HEK293 (cell line): ENCODE data around the gene IGSF3.

Experiments
- CTCF ChIA-PET: fragments of 350-600 bp; formaldehyde crosslinking; extraction: SDS; loops from one replicate; lab custom pipeline; 2021; ENCODE audit warnings: antibody characterized with exemption; lab: Yijun Ruan, JAX
- POLR2A ChIA-PET: fragments of 300-600 bp; formaldehyde crosslinking; extraction: SDS; loops from one replicate; lab custom pipeline; 2020; ENCODE audit warnings: antibody characterized with exemption, inconsistent platforms; lab: Yijun Ruan, JAX
- H3K27ac ChIP-seq: fragments of 200-500 bp; sonication (Bioruptor generic); 2 replicates; pipeline ENCODE4 v1.5.1; 2014; ENCODE audit warnings: low read depth, low read length, control low read depth, inconsistent platforms; ENCODE audit errors: extremely low read depth
- H3K36me3 ChIP-seq, 2 experiments: fragments of 200-500 bp in 1 of 2; sonication (Bioruptor generic) in 1 of 2; 1 replicate in 1 of 2; 2 replicates in 1 of 2; pipeline ENCODE4 v1.5.1; 2014 to 2017; ENCODE audit warnings: inconsistent platforms in 2 of 2, low read length in 2 of 2; ENCODE audit not compliant: control insufficient read depth in 2 of 2, insufficient read depth in 1 of 2
- H3K4me1 ChIP-seq: fragments of 200-500 bp; sonication (Bioruptor generic); 2 replicates; pipeline ENCODE4 v1.5.1; 2014; ENCODE audit warnings: mild to moderate bottlenecking, low read length, inconsistent platforms; ENCODE audit not compliant: control insufficient read depth, insufficient read depth
- H3K4me3 ChIP-seq: 2 replicates; pipeline ENCODE4 v1.5.1; 2011; ENCODE audit warnings: low read depth, mild to moderate bottlenecking, control low read depth, low read length, moderate library complexity
- H3K9me3 ChIP-seq: fragments of 200-500 bp; sonication (Bioruptor generic); 2 replicates; pipeline ENCODE4 v1.5.1; 2014; ENCODE audit warnings: low read depth, low read length, inconsistent platforms; ENCODE audit not compliant: control insufficient read depth, insufficient read depth
- BCL11A ChIP-seq: fragments of 450-650 bp; formaldehyde crosslinking; IDR thresholded peaks from 2 replicates; pipeline ENCODE4 v1.5.1; 2016; ENCODE audit warnings: low read depth, missing biosample characterization, missing genetic modification characterization
- KLF10 ChIP-seq: fragments of 450-650 bp; IDR thresholded peaks from 2 replicates; pipeline ENCODE4 v1.5.1; 2018; ENCODE audit warnings: missing biosample characterization, mild to moderate bottlenecking, missing genetic modification characterization
- MEIS1 ChIP-seq: sonication (generic); formaldehyde crosslinking; IDR thresholded peaks from 2 replicates; pipeline ENCODE4 v1.8.1; 2022; ENCODE audit warnings: missing genetic modification reagents, mild to moderate bottlenecking, borderline replicate concordance
- SCRT2 ChIP-seq: fragments of 450-650 bp; formaldehyde crosslinking; IDR thresholded peaks from 2 replicates; pipeline ENCODE4 v1.5.1; 2016; ENCODE audit warnings: missing biosample characterization, missing genetic modification characterization
- SETDB1 ChIP-seq: IDR thresholded peaks from one replicate; pipeline ENCODE4 v1.6.1; 2017; ENCODE audit warnings: mild to moderate bottlenecking, low read length, moderate library complexity, mixed read lengths; ENCODE audit not compliant: insufficient read length
- SP2 ChIP-seq: fragments of 450-650 bp; formaldehyde crosslinking; IDR thresholded peaks from 2 replicates; pipeline ENCODE4 v1.5.1; 2016; ENCODE audit warnings: missing biosample characterization, missing genetic modification characterization
- ZBTB21 ChIP-seq: fragments of 450-650 bp; formaldehyde crosslinking; IDR thresholded peaks from 2 replicates; pipeline ENCODE4 v1.5.1; 2017; ENCODE audit warnings: missing biosample characterization, missing genetic modification characterization
- ZBTB26 ChIP-seq: fragments of 450-650 bp; formaldehyde crosslinking; optimal IDR thresholded peaks from 2 replicates; pipeline ENCODE3; 2016; ENCODE audit warnings: missing biosample characterization, mild to moderate bottlenecking, missing genetic modification characterization
- ZBTB7A ChIP-seq: fragments of 450-650 bp; formaldehyde crosslinking; IDR thresholded peaks from 2 replicates; pipeline ENCODE4 v1.5.1; 2016; ENCODE audit warnings: low read depth, missing biosample characterization, missing genetic modification characterization
- ZNF114 ChIP-seq: fragments of 450-650 bp; formaldehyde crosslinking; IDR thresholded peaks from 2 replicates; pipeline ENCODE4 v1.5.0; 2017; ENCODE audit warnings: missing biosample characterization, missing genetic modification characterization
- ZNF133 ChIP-seq: fragments of 450-650 bp; formaldehyde crosslinking; IDR thresholded peaks from 2 replicates; pipeline ENCODE4 v1.5.1; 2016; ENCODE audit warnings: missing biosample characterization, missing genetic modification characterization
- ZNF157 ChIP-seq: fragments of 450-650 bp; formaldehyde crosslinking; IDR thresholded peaks from 2 replicates; pipeline ENCODE4 v1.5.1; 2016; ENCODE audit warnings: missing biosample characterization, missing genetic modification characterization
- ZNF214 ChIP-seq: fragments of 450-650 bp; formaldehyde crosslinking; IDR thresholded peaks from 2 replicates; pipeline ENCODE4 v1.5.1; 2017; ENCODE audit warnings: missing biosample characterization, mild to moderate bottlenecking, missing genetic modification characterization, borderline replicate concordance
- ZNF221 ChIP-seq: fragments of 450-650 bp; formaldehyde crosslinking; IDR thresholded peaks from 2 replicates; pipeline ENCODE4 v1.5.1; 2017; ENCODE audit warnings: missing biosample characterization, missing genetic modification characterization, borderline replicate concordance
- ZNF394 ChIP-seq: fragments of 450-650 bp; formaldehyde crosslinking; IDR thresholded peaks from 2 replicates; pipeline ENCODE4 v1.5.1; 2016; ENCODE audit warnings: missing biosample characterization, missing genetic modification characterization, mild to moderate bottlenecking, moderate library complexity, borderline replicate concordance
- ZNF510 ChIP-seq: fragments of 450-650 bp; formaldehyde crosslinking; IDR thresholded peaks from 2 replicates; pipeline ENCODE4 v1.5.1; 2018; ENCODE audit warnings: mild to moderate bottlenecking, missing genetic modification characterization, missing biosample characterization; ENCODE audit not compliant: insufficient replicate concordance
- ZNF513 ChIP-seq: fragments of 450-650 bp; IDR thresholded peaks from 2 replicates; pipeline ENCODE4 v1.5.1; 2018; ENCODE audit warnings: missing biosample characterization, missing genetic modification characterization
- ZNF560 ChIP-seq: fragments of 450-650 bp; formaldehyde crosslinking; IDR thresholded peaks from 2 replicates; pipeline ENCODE4 v1.5.1; 2017; ENCODE audit warnings: missing biosample characterization, missing genetic modification characterization, borderline replicate concordance
- ZNF623 ChIP-seq: fragments of 450-650 bp; formaldehyde crosslinking; IDR thresholded peaks from 2 replicates; pipeline ENCODE4 v1.5.1; 2016; ENCODE audit warnings: missing biosample characterization, missing genetic modification characterization
- ZNF692 ChIP-seq: fragments of 450-650 bp; formaldehyde crosslinking; IDR thresholded peaks from 2 replicates; pipeline ENCODE4 v1.5.1; 2016; ENCODE audit warnings: missing biosample characterization, missing genetic modification characterization
- ZNF777 ChIP-seq: fragments of 450-650 bp; formaldehyde crosslinking; IDR thresholded peaks from 2 replicates; pipeline ENCODE4 v1.5.1; 2017; ENCODE audit warnings: missing biosample characterization, missing genetic modification characterization, borderline replicate concordance
- ZSCAN18 ChIP-seq: fragments of 450-650 bp; formaldehyde crosslinking; IDR thresholded peaks from 2 replicates; pipeline ENCODE4 v1.5.1; 2016; ENCODE audit warnings: missing biosample characterization, missing genetic modification characterization
- ZSCAN23 ChIP-seq: fragments of 450-650 bp; formaldehyde crosslinking; IDR thresholded peaks from 2 replicates; pipeline ENCODE4 v1.5.1; 2016; ENCODE audit warnings: missing biosample characterization, missing genetic modification characterization
- TF ChIP-seq, protein P1 (sequence below): fragments of 450-650 bp; formaldehyde crosslinking; IDR thresholded peaks from 2 replicates; pipeline ENCODE4 v1.5.1; 2016; ENCODE audit warnings: missing biosample characterization, missing genetic modification characterization

Gene IGSF3

GRCh38 chr1:116717318-116717717 lies 49.8 kb upstream of the IGSF3 start:
- POLR2A ChIA-PET: no interaction called here
- CTCF ChIA-PET: interaction anchor here (0.6 to 1.9 kb wide), 2 partner anchors 20 to 416 kb away, joined by 4 to 5 read pairs; no protein-coding TSS in a partner anchor
- no peak overlapping the region for H3K4me3 ChIP-seq
- H3K4me1 ChIP-seq: no peaks in the 10 kb centered on the region
- TF ChIP-seq ZSCAN23: no peak
- H3K27ac ChIP-seq: no peak overlapping the region
- no peaks in the 10 kb centered on the region for H3K36me3 ChIP-seq
- no peaks in the 10 kb centered on the region for H3K9me3 ChIP-seq

DNA sequence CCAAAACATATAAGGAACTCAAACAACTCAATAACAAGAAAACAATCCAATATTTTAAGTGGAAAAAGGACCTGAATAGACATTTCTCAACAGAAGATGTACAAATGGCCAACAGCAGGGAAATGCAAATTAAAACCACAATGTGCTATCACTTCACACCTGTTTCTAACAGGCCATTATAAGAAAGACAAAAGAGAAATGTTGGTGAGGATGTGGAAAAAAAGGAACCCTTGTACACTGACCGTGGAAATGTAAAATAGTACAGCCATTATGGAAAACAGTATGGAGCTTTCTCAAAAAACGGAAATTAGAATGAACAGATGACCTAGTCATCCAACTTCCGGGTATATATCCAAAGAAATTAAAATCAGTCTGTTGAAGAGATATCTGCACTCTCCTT lies 48.9 kb upstream of the IGSF3 start:
- no peaks in the 10 kb centered on the region for H3K4me1 ChIP-seq
- H3K36me3 ChIP-seq: no peaks in the 10 kb centered on the region
- H3K4me3 ChIP-seq: no peak overlapping the region
- CTCF ChIA-PET: interaction anchor here (0.6 to 1.9 kb wide), 3 partner anchors 12 to 340 kb away, joined by 3 to 5 read pairs (median 4); no protein-coding TSS in a partner anchor
- POLR2A ChIA-PET: no interaction called here
- H3K27ac ChIP-seq: no peak overlapping the region
- no peak for TF ChIP-seq ZNF157 (tag by site-specific recombination)
- TF ChIP-seq BCL11A (tag by site-specific recombination): no peak
- no peak for TF ChIP-seq SCRT2 (tag by site-specific recombination)
- TF ChIP-seq ZNF777 (tag by site-specific recombination): no peak
- no peak for TF ChIP-seq ZBTB26 (tag by site-specific recombination)
- TF ChIP-seq ZNF510 (tag by site-specific recombination): no peak
- no peak for TF ChIP-seq KLF10 (tag by site-specific recombination)
- no peak for TF ChIP-seq SP2 (tag by site-specific recombination)
- TF ChIP-seq ZNF623 (tag by site-specific recombination): no peak
- TF ChIP-seq ZNF560 (tag by site-specific recombination): no peak
- no peak for TF ChIP-seq ZNF133 (tag by site-specific recombination)
- TF ChIP-seq ZNF394 (tag by site-specific recombination): no peak
- TF ChIP-seq ZBTB7A (tag by site-specific recombination): no peak
- no peak for TF ChIP-seq MEIS1 (CRISPR knock-in tag)
- H3K9me3 ChIP-seq: no peaks in the 10 kb centered on the region

GRCh38 chr1:116713474-116713873 lies 45.9 kb upstream of the IGSF3 start:
- CTCF ChIA-PET: interaction anchor here (2.2 kb wide), 1 partner anchor 11 kb away, joined by 11 read pairs; no protein-coding TSS in a partner anchor
- no peak overlapping the region for H3K27ac ChIP-seq
- no peak overlapping the region for H3K4me3 ChIP-seq
- no peaks in the 10 kb centered on the region for H3K36me3 ChIP-seq
- POLR2A ChIA-PET: no interaction called here
- no peaks in the 10 kb centered on the region for H3K4me1 ChIP-seq
- H3K9me3 ChIP-seq: no peaks in the 10 kb centered on the region
- TF ChIP-seq ZBTB21 (tag by site-specific recombination) (no peak), BCL11A (tag by site-specific recombination) (no peak), ZNF221 (no peak), ZNF114 (tag by site-specific recombination) (no peak), SETDB1 (no peak), ZSCAN18 (no peak), ZBTB7A (tag by site-specific recombination) (no peak), ZNF214 (tag by site-specific recombination) (no peak), ZNF513 (tag by site-specific recombination) (no peak), ZNF692 (tag by site-specific recombination) (no peak)
- TF ChIP-seq, protein P1, sequence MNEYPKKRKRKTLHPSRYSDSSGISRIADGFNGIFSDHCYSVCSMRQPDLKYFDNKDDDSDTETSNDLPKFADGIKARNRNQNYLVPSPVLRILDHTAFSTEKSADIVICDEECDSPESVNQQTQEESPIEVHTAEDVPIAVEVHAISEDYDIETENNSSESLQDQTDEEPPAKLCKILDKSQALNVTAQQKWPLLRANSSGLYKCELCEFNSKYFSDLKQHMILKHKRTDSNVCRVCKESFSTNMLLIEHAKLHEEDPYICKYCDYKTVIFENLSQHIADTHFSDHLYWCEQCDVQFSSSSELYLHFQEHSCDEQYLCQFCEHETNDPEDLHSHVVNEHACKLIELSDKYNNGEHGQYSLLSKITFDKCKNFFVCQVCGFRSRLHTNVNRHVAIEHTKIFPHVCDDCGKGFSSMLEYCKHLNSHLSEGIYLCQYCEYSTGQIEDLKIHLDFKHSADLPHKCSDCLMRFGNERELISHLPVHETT (tag by site-specific recombination): no peak
